ENCODE results near the gene TCEA2.

The TCEA2 gene

GRCh38 chr20:64099880-64100565, 37.0 kb downstream of the TCEA2 start:
- TF ChIP-seq, protein P1, sequence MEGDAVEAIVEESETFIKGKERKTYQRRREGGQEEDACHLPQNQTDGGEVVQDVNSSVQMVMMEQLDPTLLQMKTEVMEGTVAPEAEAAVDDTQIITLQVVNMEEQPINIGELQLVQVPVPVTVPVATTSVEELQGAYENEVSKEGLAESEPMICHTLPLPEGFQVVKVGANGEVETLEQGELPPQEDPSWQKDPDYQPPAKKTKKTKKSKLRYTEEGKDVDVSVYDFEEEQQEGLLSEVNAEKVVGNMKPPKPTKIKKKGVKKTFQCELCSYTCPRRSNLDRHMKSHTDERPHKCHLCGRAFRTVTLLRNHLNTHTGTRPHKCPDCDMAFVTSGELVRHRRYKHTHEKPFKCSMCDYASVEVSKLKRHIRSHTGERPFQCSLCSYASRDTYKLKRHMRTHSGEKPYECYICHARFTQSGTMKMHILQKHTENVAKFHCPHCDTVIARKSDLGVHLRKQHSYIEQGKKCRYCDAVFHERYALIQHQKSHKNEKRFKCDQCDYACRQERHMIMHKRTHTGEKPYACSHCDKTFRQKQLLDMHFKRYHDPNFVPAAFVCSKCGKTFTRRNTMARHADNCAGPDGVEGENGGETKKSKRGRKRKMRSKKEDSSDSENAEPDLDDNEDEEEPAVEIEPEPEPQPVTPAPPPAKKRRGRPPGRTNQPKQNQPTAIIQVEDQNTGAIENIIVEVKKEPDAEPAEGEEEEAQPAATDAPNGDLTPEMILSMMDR (IDR thresholded peaks at IDR 0.05; ENCODE audit: borderline replicate concordance, insufficient read depth, low read depth, low read length): no peak
- H3K4me3 ChIP-seq (ENCODE audit: low read depth, low read length): no peak overlapping the region

DNA sequence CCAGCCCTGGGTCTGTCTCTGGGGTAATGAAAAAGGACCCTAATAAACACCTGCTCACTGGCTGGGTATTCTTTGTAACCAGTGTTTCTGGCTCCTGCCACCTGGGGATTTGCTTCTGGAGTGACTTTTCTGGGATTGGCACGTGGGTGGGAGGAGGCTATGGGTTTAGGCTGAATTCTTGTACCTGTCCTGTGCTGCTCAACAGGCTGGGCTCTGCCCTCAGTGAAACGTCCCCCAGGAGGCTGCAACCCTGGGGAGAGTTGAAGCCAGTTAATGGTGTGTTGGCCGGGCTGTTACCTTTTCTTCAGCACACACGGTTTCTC, 37.5 kb downstream of the TCEA2 start:
- TF ChIP-seq, protein P1 (IDR thresholded peaks at IDR 0.05; ENCODE audit: borderline replicate concordance, insufficient read depth, low read depth, low read length): no peak
- H3K4me3 ChIP-seq (ENCODE audit: low read depth, low read length): no peak overlapping the region

DNA sequence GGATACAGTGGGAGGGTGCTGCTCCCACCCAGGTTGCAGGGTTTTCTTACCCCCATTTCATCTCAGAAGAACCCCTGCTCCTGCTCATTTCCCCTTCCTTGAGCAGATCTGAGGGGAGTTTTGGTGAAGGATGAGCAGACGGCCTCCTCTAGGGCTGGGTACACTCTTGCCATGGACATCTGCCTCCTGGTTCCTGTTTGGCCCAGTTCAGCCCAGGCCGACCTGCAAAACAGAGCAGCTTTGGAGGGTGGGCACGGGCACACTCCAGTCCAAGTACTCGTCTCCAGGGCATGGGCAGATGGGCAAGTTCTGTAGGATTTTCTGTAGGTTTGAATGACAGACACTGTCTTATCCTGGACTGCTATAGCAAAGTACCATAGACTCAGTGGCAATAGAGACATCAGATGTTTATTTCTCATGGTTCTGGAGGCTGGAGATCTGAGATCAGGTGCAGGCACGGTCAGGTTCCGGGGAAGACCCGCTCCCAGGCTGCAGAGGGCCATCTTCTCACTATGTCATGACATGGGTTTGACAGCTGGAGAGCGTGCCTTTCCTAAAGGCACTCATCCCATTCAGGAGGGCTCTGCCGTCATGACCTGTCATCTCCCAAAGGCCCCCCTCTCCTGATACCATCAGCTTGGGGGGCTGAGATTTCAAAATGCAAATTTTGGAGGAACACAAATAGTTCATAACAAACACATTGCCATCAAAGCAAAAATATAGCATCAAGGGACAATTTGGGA, 38.1 kb downstream of the TCEA2 start:
- no peak overlapping the region for H3K4me3 ChIP-seq (ENCODE audit: low read depth, low read length)
- TF ChIP-seq, protein P1 (IDR thresholded peaks at IDR 0.05; ENCODE audit: borderline replicate concordance, insufficient read depth, low read depth, low read length): no peak

DNA sequence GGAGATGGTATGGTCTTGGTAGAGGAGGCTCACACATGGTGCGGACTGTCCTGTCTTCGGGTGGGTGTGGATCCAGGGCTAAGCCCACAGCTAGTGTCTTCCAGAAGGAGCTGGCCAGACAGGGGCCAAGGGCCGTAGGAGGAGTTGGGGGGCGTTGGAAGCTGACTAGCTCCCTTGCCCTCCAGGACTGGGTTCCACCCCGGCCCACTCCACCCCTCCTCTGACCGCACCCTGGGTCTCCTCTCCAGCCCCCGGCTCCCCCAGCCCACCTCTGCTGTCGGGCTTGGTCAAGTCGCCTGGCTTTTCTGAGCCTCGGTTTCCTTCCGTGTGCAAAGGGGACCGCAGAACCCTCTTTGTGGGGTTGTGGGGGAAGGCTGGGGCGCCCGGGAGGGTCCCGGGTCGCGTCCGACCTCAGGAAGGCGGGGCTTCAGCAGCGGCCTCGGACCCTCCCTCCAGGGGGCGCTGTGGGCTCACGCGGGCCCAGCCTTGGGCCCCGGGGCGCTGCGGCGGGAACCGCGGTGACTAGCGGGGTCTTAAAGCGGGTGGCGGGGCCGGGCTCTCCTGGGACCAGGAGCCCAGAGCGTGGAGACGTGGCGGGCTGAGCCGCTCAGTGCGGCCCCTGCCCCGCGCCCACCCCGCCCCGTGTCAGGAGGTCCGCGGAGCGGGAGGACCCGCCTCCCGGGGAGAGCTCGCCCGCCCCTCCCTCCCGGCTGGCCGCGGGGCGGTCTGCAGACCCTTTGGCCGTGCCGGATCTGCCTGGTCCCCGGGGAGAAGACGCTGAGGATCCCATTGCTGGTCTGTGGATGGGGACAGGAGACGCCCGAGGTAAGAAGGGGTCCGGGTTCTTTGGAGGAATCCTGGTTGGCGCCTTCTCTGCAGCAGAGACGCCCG, 39.0 kb downstream of the TCEA2 start:
- H3K4me3 ChIP-seq (ENCODE audit: low read depth, low read length): no peak overlapping the region
- TF ChIP-seq, protein P1 (IDR thresholded peaks at IDR 0.05; ENCODE audit: borderline replicate concordance, insufficient read depth, low read depth, low read length): peak; percentile 86

DNA sequence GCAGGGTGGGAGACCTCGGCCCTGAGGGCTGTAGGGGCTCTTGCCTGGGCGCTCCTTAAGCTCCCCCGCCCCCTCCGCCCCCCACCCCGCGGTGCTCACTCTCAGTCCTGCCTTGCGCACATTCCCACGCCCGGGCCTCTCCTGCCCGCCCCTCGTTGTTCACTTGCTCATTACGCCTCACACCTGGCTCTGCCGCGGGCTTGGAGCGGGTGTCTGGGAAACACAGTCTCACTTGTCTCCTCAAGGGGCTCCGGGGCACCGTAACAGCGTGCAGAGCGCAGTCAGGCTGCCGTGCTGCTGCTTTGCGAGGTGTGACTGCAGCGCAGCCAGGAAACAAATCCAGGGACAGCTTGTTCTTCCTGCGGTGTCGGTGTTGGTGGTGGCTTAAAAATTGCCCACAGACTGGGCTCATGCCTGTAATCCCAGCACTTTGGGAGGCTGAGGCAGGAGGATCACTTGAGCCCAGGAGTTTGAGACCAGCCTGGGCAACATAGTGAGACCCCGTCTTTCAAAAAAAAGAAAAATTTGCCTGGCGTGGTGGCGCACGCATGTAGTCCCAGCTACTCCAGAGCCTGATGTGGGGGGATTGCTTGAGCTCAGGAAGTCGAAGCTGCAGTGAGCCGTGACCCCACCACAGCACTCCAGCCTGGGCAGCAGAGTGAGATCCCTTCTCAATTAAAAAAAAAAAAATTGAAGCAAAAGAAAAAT, 39.8 kb downstream of the TCEA2 start:
- no peak overlapping the region for H3K4me3 ChIP-seq (ENCODE audit: low read depth, low read length)

More for the DNA sequence above, 39.8 kb downstream of the TCEA2 start:
- TF ChIP-seq, protein P1 (IDR thresholded peaks at IDR 0.05; ENCODE audit: borderline replicate concordance, insufficient read depth, low read depth, low read length): no peak
